GM23338 (cell line): ENCODE results near the gene ALG5. TPM values are rescaled to one million over a fixed set of nuclear protein-coding genes. Genes with fewer than 3 reads are reported as not detected.

Experiments
- ATAC-seq: fragments of 200-7000 bp; cut with Tn5 transposase; 3 replicates; pipeline ENCODE4 v1.9.1; 2020
- DNase-seq: peaks from one replicate; pipeline ENCODE4 v3.0.0-alpha.2; 2015; ENCODE audit warnings: low spot score
- H2AFZ ChIP-seq: fragments of 200-600 bp; sonication (generic); 2 replicates; pipeline ENCODE4 v1.8.0; 2016; ENCODE audit warnings: antibody characterized with exemption, mild to moderate bottlenecking, moderate library complexity
- H3F3A ChIP-seq: fragments of 200-600 bp; sonication (generic); replicated peaks from 2 replicates; pipeline ENCODE4 v1.8.0; 2017; ENCODE audit warnings: antibody characterized with exemption, mixed run types, low read depth
- H3K27ac ChIP-seq: fragments of 200-600 bp; sonication (generic); 2 replicates; pipeline ENCODE4 v1.6.1; 2016; ENCODE audit warnings: low read depth
- H3K27me3 ChIP-seq: fragments of 200-600 bp; sonication (generic); 2 replicates; pipeline ENCODE4 v1.8.0; 2016; ENCODE audit warnings: mild to moderate bottlenecking, mixed run types, moderate library complexity; ENCODE audit not compliant: insufficient read depth
- H3K36me3 ChIP-seq: fragments of 200-600 bp; sonication (generic); 2 replicates; pipeline ENCODE4 v1.8.0; 2016; ENCODE audit warnings: mild to moderate bottlenecking; ENCODE audit not compliant: insufficient read depth
- H3K4me1 ChIP-seq: fragments of 200-600 bp; sonication (generic); 2 replicates; pipeline ENCODE4 v1.8.0; 2016; ENCODE audit warnings: mild to moderate bottlenecking, moderate library complexity; ENCODE audit not compliant: insufficient read depth
- H3K4me2 ChIP-seq: fragments of 200-600 bp; sonication (generic); 2 replicates; pipeline ENCODE4 v1.7.1; 2017; ENCODE audit warnings: mixed run types
- H3K4me3 ChIP-seq: fragments of 200-600 bp; sonication (generic); 2 replicates; pipeline ENCODE4 v1.6.1; 2016; ENCODE audit warnings: mixed run types
- H3K79me2 ChIP-seq: fragments of 200-600 bp; sonication (generic); replicated peaks from 2 replicates; pipeline ENCODE4 v1.8.0; 2017; ENCODE audit warnings: mild to moderate bottlenecking; ENCODE audit not compliant: insufficient read depth
- H3K9me2 ChIP-seq: fragments of 200-600 bp; sonication (generic); 2 replicates; pipeline ENCODE4 v1.8.0; 2017; ENCODE audit not compliant: insufficient read depth
- H4K20me1 ChIP-seq: fragments of 200-600 bp; sonication (generic); replicated peaks from 2 replicates; pipeline ENCODE4 v1.8.0; 2017; ENCODE audit warnings: mild to moderate bottlenecking; ENCODE audit not compliant: insufficient read depth
- H3K27ac Mint-ChIP-seq: 2 replicates; pipeline ENCODE4 v1.8.0; 2020; ENCODE audit warnings: inconsistent platforms, mild to moderate bottlenecking, moderate library complexity, mixed read lengths
- H3K27me3 Mint-ChIP-seq: 3 replicates; pipeline ENCODE4 v1.8.0; 2022; ENCODE audit warnings: low read depth, mild to moderate bottlenecking, moderate library complexity, mixed read lengths, inconsistent platforms; ENCODE audit not compliant: insufficient read depth, poor library complexity
- H3K36me3 Mint-ChIP-seq: 3 replicates; pipeline ENCODE4 v1.8.0; 2021; ENCODE audit warnings: low read depth, mild to moderate bottlenecking, inconsistent platforms, moderate library complexity, mixed read lengths
- H3K4me1 Mint-ChIP-seq: 3 replicates; pipeline ENCODE4 v1.8.0; 2020; ENCODE audit warnings: mild to moderate bottlenecking, inconsistent platforms, mixed read lengths
- H3K4me3 Mint-ChIP-seq: 3 replicates; pipeline ENCODE4 v1.8.0; 2021; ENCODE audit warnings: moderate library complexity, mild to moderate bottlenecking, inconsistent platforms, mixed read lengths
- H3K9me3 Mint-ChIP-seq: 3 replicates; pipeline ENCODE4 v1.8.0; 2020; ENCODE audit warnings: moderate library complexity, mild to moderate bottlenecking, inconsistent platforms, mixed read lengths
- EZH2 ChIP-seq: fragments of 200-600 bp; sonication (generic); IDR thresholded peaks from one replicate; pipeline ENCODE4 v1.8.0; 2017; ENCODE audit warnings: antibody characterized with exemption, mild to moderate bottlenecking, low read depth; ENCODE audit not compliant: unreplicated experiment
- POLR2AphosphoS5 ChIP-seq: IDR thresholded peaks from 2 replicates; pipeline ENCODE4 v1.6.1; 2016; ENCODE audit warnings: antibody characterized with exemption, low read depth
- REST ChIP-seq: IDR thresholded peaks from one replicate; pipeline ENCODE4 v1.6.1; 2018; ENCODE audit warnings: antibody characterized with exemption; ENCODE audit not compliant: unreplicated experiment
- STAT1 ChIP-seq: IDR thresholded peaks from one replicate; pipeline ENCODE4 v1.6.1; 2016; ENCODE audit warnings: antibody characterized with exemption; ENCODE audit not compliant: unreplicated experiment
- ZNF114 ChIP-seq: fragments of 250-450 bp; sonication (Bioruptor Pico); IDR thresholded peaks from 2 replicates; pipeline ENCODE4 v1.5.0; 2020; ENCODE audit warnings: mild to moderate bottlenecking, moderate library complexity
- ZNF331 ChIP-seq: fragments of 250-450 bp; sonication (Bioruptor Pico); IDR thresholded peaks from 2 replicates; pipeline ENCODE4 v1.5.0; 2020; ENCODE audit warnings: low read depth, mild to moderate bottlenecking, moderate library complexity
- polyA plus RNA-seq: library from polyadenylated mRNA; unstranded; fragments of >200 nt; fragmentation: Nextera tagmentation; extraction: Ambion mirVana; gene quantifications from 2 replicates; pipeline ENCODE4 v1.2.1, GENCODE V29; 2016
- total RNA-seq: library from RNA; depleted of rRNA; stranded (reverse); fragments of >200 nt; shearing (Covaris generic); gene quantifications from 2 replicates; pipeline ENCODE4 v1.2.3, GENCODE V29; 2014
- TF ChIP-seq, protein P1 (sequence below), 2 experiments: fragments of 200-600 bp in 1 of 2; sonication (generic) in 1 of 2; conservative IDR thresholded peaks; 2 replicates each; pipeline versions ENCODE4 v1.5.1 to v1.6.1; 2016 to 2017; ENCODE audit warnings: antibody characterized with exemption in 2 of 2, low read depth in 2 of 2, mild to moderate bottlenecking in 2 of 2, moderate library complexity in 1 of 2
- TF ChIP-seq, protein P2 (sequence below): fragments of 250-450 bp; sonication (Bioruptor Pico); IDR thresholded peaks from 2 replicates; pipeline ENCODE4 v1.5.0; 2020; ENCODE audit warnings: mild to moderate bottlenecking, moderate library complexity

Gene ALG5
- total and polyA plus RNA-seq, 2 experiments from 2014 or later = 15.6 to 34.0 TPM

DNA sequence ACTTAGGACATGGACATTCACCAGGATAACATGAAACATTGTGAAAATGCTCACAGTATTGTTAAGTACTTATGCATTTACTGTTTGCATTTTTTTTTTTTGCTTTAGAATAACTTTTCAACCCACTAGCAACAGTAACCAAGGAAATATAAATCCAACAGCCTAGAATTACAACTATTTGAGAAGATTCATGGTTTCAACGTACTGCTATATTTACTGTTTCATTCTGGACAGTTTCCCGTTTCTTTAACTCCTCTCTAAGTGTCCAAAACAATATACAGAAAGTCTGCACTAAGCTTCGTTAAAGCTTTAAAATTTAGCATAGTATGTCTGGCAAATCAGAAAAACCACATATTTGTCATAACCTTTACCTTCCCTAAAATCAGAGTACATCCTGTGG is 81.8 kb downstream of the ALG5 start (continued):
- TF ChIP-seq, protein P1, sequence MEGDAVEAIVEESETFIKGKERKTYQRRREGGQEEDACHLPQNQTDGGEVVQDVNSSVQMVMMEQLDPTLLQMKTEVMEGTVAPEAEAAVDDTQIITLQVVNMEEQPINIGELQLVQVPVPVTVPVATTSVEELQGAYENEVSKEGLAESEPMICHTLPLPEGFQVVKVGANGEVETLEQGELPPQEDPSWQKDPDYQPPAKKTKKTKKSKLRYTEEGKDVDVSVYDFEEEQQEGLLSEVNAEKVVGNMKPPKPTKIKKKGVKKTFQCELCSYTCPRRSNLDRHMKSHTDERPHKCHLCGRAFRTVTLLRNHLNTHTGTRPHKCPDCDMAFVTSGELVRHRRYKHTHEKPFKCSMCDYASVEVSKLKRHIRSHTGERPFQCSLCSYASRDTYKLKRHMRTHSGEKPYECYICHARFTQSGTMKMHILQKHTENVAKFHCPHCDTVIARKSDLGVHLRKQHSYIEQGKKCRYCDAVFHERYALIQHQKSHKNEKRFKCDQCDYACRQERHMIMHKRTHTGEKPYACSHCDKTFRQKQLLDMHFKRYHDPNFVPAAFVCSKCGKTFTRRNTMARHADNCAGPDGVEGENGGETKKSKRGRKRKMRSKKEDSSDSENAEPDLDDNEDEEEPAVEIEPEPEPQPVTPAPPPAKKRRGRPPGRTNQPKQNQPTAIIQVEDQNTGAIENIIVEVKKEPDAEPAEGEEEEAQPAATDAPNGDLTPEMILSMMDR (conservative IDR thresholded peaks at IDR 0.05; ENCODE audit: low read depth in 2 of 2) = no peak
- TF ChIP-seq REST = no peak

DNA sequence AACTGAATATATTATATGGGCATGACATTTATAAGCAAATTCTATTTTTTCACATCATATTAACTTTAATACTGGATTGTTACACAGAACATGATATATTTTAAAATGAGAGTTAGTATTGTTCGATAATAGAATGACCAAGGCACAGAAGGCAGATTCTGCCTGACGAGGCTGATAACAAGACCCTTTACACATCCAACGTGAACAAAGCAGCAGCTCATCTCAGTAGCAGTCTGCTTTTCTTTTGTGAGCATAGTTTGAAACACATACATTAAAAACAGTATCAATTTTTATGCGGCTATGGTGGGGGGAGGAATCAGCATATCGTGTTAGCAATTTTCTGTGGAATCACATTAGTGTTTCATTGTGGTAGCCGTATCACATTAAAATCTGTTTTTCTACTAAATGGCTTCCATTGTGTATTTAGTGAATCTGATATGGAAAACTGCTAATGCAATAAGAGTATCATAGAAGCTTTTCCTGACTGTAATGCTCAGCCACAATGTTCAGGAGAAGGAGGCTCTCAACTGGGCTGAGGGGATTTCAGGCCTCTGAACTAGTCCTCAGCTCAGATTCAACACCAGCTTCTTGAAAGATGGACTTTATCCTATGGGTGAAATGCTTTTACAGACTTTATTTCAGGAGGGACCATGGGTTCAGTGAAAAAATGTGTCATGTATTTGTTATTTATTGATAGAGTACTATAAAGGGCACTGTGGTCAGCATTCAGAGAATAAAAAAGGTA is 83.1 kb downstream of the ALG5 start:
- no peak overlapping the region for H2AFZ ChIP-seq
- peaks cover 23% of the 10 kb centered on the region for H3K27me3 Mint-ChIP-seq
- H3K4me1 ChIP-seq = peaks cover 14% of the 10 kb centered on the region
- H3K36me3 ChIP-seq = no peaks in the 10 kb centered on the region
- no peak for ATAC-seq
- H3K27ac Mint-ChIP-seq = no peak overlapping the region
- H3K27ac ChIP-seq = no peak overlapping the region
- H3K36me3 Mint-ChIP-seq = no peaks in the 10 kb centered on the region
- H3K27me3 ChIP-seq = peaks cover 38% of the 10 kb centered on the region
- H3K9me3 Mint-ChIP-seq = no peaks in the 10 kb centered on the region
- H3K4me2 ChIP-seq = no peak overlapping the region
- no peak overlapping the region for H3K4me3 ChIP-seq
- H3K9me2 ChIP-seq = no peaks in the 10 kb centered on the region
- H3F3A ChIP-seq = peaks cover 11% of the 10 kb centered on the region; the same call in 1 of the 2 replicates
- no peak for DNase-seq
- no peak overlapping the region for H3K4me3 Mint-ChIP-seq
- H4K20me1 ChIP-seq = no peaks in the 10 kb centered on the region
- H3K4me1 Mint-ChIP-seq = peaks cover 8% of the 10 kb centered on the region; the same call in 2 of the 3 replicates
- H3K79me2 ChIP-seq = no peaks in the 10 kb centered on the region
- TF ChIP-seq ZNF114 (CRISPR knock-in tag) (no peak), ZNF331 (CRISPR knock-in tag) (no peak), REST (no peak), STAT1 (no peak), POLR2AphosphoS5 (no peak), EZH2 (no peak)
- TF ChIP-seq, protein P2, sequence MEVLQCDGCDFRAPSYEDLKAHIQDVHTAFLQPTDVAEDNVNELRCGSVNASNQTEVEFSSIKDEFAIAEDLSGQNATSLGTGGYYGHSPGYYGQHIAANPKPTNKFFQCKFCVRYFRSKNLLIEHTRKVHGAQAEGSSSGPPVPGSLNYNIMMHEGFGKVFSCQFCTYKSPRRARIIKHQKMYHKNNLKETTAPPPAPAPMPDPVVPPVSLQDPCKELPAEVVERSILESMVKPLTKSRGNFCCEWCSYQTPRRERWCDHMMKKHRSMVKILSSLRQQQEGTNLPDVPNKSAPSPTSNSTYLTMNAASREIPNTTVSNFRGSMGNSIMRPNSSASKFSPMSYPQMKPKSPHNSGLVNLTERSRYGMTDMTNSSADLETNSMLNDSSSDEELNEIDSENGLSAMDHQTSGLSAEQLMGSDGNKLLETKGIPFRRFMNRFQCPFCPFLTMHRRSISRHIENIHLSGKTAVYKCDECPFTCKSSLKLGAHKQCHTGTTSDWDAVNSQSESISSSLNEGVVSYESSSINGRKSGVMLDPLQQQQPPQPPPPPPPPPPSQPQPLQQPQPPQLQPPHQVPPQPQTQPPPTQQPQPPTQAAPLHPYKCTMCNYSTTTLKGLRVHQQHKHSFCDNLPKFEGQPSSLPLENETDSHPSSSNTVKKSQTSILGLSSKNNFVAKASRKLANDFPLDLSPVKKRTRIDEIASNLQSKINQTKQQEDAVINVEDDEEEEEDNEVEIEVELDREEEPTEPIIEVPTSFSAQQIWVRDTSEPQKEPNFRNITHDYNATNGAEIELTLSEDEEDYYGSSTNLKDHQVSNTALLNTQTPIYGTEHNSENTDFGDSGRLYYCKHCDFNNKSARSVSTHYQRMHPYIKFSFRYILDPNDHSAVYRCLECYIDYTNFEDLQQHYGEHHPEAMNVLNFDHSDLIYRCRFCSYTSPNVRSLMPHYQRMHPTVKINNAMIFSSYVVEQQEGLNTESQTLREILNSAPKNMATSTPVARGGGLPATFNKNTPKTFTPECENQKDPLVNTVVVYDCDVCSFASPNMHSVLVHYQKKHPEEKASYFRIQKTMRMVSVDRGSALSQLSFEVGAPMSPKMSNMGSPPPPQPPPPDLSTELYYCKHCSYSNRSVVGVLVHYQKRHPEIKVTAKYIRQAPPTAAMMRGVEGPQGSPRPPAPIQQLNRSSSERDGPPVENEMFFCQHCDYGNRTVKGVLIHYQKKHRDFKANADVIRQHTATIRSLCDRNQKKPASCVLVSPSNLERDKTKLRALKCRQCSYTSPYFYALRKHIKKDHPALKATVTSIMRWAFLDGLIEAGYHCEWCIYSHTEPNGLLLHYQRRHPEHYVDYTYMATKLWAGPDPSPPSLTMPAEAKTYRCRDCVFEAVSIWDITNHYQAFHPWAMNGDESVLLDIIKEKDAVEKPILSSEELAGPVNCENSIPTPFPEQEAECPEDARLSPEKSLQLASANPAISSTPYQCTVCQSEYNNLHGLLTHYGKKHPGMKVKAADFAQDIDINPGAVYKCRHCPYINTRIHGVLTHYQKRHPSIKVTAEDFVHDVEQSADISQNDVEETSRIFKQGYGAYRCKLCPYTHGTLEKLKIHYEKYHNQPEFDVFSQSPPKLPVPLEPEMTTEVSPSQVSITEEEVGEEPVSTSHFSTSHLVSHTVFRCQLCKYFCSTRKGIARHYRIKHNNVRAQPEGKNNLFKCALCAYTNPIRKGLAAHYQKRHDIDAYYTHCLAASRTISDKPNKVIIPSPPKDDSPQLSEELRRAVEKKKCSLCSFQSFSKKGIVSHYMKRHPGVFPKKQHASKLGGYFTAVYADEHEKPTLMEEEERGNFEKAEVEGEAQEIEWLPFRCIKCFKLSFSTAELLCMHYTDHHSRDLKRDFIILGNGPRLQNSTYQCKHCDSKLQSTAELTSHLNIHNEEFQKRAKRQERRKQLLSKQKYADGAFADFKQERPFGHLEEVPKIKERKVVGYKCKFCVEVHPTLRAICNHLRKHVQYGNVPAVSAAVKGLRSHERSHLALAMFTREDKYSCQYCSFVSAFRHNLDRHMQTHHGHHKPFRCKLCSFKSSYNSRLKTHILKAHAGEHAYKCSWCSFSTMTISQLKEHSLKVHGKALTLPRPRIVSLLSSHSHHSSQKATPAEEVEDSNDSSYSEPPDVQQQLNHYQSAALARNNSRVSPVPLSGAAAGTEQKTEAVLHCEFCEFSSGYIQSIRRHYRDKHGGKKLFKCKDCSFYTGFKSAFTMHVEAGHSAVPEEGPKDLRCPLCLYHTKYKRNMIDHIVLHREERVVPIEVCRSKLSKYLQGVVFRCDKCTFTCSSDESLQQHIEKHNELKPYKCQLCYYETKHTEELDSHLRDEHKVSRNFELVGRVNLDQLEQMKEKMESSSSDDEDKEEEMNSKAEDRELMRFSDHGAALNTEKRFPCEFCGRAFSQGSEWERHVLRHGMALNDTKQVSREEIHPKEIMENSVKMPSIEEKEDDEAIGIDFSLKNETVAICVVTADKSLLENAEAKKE (CRISPR knock-in tag) = no peak
